Fibroblast of lung (primary cell): ENCODE measurements around the gene WHAMM.

ENCODE experiments used
- CTCF ChIP-seq, 2 donors: IDR thresholded peaks in 1 of 2; conservative IDR thresholded peaks in 1 of 2; 1 replicate in 1 of 2; 2 replicates in 1 of 2; pipeline ENCODE4 v1.5.1; 2011 to 2012; ENCODE audit warnings: low read length in 2 of 2, control low read depth in 1 of 2, inconsistent platforms in 1 of 2, low read depth in 1 of 2, mild to moderate bottlenecking in 1 of 2
- EZH2 ChIP-seq: IDR thresholded peaks from 2 replicates; pipeline ENCODE4 v1.5.1; 2012; ENCODE audit warnings: low read length, control low read depth, mild to moderate bottlenecking; ENCODE audit errors: missing control alignments

- no peak for TF ChIP-seq CTCF (conservative IDR thresholded peaks at IDR 0.05 in 1 of 2, IDR thresholded peaks at IDR 0.05 in 1 of 2; ENCODE audit: low read depth in 1 of 2, low read length in 2 of 2)
- TF ChIP-seq EZH2: no peak
These were observed 28.8 kb downstream of the WHAMM start for GRCh38 chr15:82838096-82838735.
